OCI-LY1 (cell line): ENCODE measurements around the gene DRC3.

ENCODE experiments used
- H2AFZ ChIP-seq: fragments of 200-600 bp; sonication (generic), shearing (Covaris generic); 2 replicates; pipeline ENCODE4 v1.6.0; 2014; ENCODE audit warnings: antibody characterized with exemption, mild to moderate bottlenecking, low read length
- H3F3A ChIP-seq: fragments of 200-600 bp; sonication (generic), shearing (Covaris generic); 2 replicates; pipeline ENCODE4 v1.6.0; 2014; ENCODE audit warnings: mild to moderate bottlenecking, antibody characterized with exemption, low read length, moderate library complexity; ENCODE audit not compliant: insufficient read depth
- H3K27ac ChIP-seq: fragments of 200-600 bp; sonication (generic); 2 replicates; pipeline ENCODE4 v1.5.1; 2014; ENCODE audit warnings: low read length, mixed run types, mild to moderate bottlenecking, low read depth; ENCODE audit not compliant: poor library complexity, severe bottlenecking
- H3K27me3 ChIP-seq: fragments of 200-600 bp; sonication (generic); 2 replicates; pipeline ENCODE4 v1.6.0; 2014; ENCODE audit warnings: antibody characterized with exemption, mild to moderate bottlenecking, low read length, moderate library complexity; ENCODE audit not compliant: insufficient read depth
- H3K36me3 ChIP-seq: fragments of 200-600 bp; sonication (generic); 2 replicates; pipeline ENCODE4 v1.6.1; 2014; ENCODE audit warnings: mild to moderate bottlenecking, antibody characterized with exemption, low read length, moderate library complexity, mixed read lengths; ENCODE audit not compliant: insufficient read depth
- H3K4me1 ChIP-seq: fragments of 200-600 bp; sonication (generic); 2 replicates; pipeline ENCODE4 v1.5.1; 2014; ENCODE audit warnings: mild to moderate bottlenecking, low read length, moderate library complexity; ENCODE audit not compliant: insufficient read depth, severe bottlenecking
- H3K4me2 ChIP-seq: fragments of 200-600 bp; sonication (generic), shearing (Covaris generic); 2 replicates; pipeline ENCODE4 v1.6.1; 2014; ENCODE audit warnings: low read length
- H3K4me3 ChIP-seq: fragments of 200-600 bp; sonication (generic); 2 replicates; pipeline ENCODE4 v1.5.1; 2014; ENCODE audit warnings: low read length, low read depth, mild to moderate bottlenecking, mixed read lengths; ENCODE audit not compliant: poor library complexity, severe bottlenecking
- H3K79me2 ChIP-seq: fragments of 200-600 bp; shearing (Covaris generic); 2 replicates; pipeline ENCODE4 v1.6.1; 2016; ENCODE audit warnings: mixed run types, low read length, mixed read lengths; ENCODE audit not compliant: insufficient read depth
- H3K9ac ChIP-seq: fragments of 200-600 bp; sonication (generic), shearing (Covaris generic); 2 replicates; pipeline ENCODE4 v1.6.1; 2014; ENCODE audit warnings: mild to moderate bottlenecking, low read length, mixed read lengths
- H3K9me2 ChIP-seq: fragments of 200-600 bp; sonication (generic), shearing (Covaris generic); 2 replicates; pipeline ENCODE4 v1.6.1; 2014; ENCODE audit warnings: low read depth, mild to moderate bottlenecking, low read length, mixed read lengths
- H3K9me3 ChIP-seq: fragments of 200-600 bp; shearing (Covaris generic); 2 replicates; pipeline ENCODE4 v1.6.1; 2014; ENCODE audit warnings: low read length, mixed read lengths
- H4K20me1 ChIP-seq: fragments of 200-600 bp; sonication (generic), shearing (Covaris generic); 2 replicates; pipeline ENCODE4 v1.6.0; 2016; ENCODE audit warnings: mild to moderate bottlenecking, low read length; ENCODE audit not compliant: insufficient read depth
- EZH2 ChIP-seq: fragments of 200-600 bp; sonication (generic), shearing (Covaris generic); IDR thresholded peaks from 2 replicates; pipeline ENCODE4 v1.8.0; 2017; ENCODE audit warnings: borderline replicate concordance, mixed run types, mild to moderate bottlenecking, antibody characterized with exemption, low read length, moderate library complexity, mixed read lengths
- TF ChIP-seq, protein P1 (sequence below): fragments of 200-600 bp; sonication (generic), shearing (Covaris generic); IDR thresholded peaks from 2 replicates; pipeline ENCODE4 v1.5.1; 2017; ENCODE audit warnings: mild to moderate bottlenecking, antibody characterized with exemption, low read length, moderate library complexity, mixed read lengths

The DRC3 gene

DNA sequence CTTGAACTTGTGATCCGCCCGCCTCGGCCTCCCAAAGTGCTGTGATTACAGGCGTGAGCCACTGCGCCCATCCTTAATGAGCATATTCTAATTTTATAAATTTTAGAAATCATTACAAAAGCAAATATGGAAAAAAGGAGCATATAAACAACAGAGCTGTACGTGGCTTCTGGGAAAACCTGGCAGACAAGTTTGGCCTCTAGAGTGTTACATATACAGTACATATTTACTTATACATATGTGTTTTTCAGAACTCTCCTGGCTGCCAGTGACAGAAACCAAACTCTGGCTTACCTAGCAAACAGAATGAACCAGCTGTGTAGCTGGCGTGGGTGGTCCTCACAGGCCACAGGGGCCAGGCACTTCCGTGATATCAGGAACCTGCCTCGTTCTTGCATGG lies 10.1 kb downstream of the DRC3 start:
- Histone ChIP-seq H3K4me3 (no peak overlapping the region), H3F3A (no peaks in the 10 kb centered on the region), H2AFZ (no peak overlapping the region), H3K9me2 (no peaks in the 10 kb centered on the region), H3K9me3 (no peaks in the 10 kb centered on the region), H3K4me1 (no peaks in the 10 kb centered on the region), H3K36me3 (no peaks in the 10 kb centered on the region), H3K27me3 (no peaks in the 10 kb centered on the region; the same call in 1 of the 2 replicates), H3K79me2 (no peaks in the 10 kb centered on the region), H4K20me1 (no peaks in the 10 kb centered on the region), H3K9ac (no peak overlapping the region), H3K4me2 (no peak overlapping the region), H3K27ac (no peak overlapping the region)
- TF ChIP-seq, protein P1, sequence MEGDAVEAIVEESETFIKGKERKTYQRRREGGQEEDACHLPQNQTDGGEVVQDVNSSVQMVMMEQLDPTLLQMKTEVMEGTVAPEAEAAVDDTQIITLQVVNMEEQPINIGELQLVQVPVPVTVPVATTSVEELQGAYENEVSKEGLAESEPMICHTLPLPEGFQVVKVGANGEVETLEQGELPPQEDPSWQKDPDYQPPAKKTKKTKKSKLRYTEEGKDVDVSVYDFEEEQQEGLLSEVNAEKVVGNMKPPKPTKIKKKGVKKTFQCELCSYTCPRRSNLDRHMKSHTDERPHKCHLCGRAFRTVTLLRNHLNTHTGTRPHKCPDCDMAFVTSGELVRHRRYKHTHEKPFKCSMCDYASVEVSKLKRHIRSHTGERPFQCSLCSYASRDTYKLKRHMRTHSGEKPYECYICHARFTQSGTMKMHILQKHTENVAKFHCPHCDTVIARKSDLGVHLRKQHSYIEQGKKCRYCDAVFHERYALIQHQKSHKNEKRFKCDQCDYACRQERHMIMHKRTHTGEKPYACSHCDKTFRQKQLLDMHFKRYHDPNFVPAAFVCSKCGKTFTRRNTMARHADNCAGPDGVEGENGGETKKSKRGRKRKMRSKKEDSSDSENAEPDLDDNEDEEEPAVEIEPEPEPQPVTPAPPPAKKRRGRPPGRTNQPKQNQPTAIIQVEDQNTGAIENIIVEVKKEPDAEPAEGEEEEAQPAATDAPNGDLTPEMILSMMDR, result no peak
- no peak for TF ChIP-seq EZH2

DNA sequence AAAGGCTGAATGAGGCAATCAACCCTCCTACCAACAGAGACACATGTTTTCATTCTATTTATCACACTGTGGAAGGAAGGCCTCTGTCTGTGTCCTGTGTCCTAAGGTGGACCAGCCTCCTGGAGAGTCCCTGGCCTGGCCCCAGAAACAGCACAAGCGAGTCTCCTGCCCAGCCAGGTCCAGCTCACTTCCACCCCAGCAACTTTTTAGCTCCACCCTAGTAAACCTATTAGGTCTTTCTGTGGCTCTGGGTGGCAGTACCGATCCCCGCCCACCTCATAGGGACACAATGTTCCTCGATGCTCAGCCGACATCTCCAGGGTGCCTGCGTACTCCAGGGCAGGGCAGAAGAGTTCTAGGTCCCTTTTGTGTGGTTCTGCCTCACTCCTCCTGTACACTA lies 10.7 kb downstream of the DRC3 start:
- no peaks in the 10 kb centered on the region for H3K36me3 ChIP-seq
- H3F3A ChIP-seq, result no peaks in the 10 kb centered on the region
- no peaks in the 10 kb centered on the region for H3K9me3 ChIP-seq
- no peaks in the 10 kb centered on the region for H3K4me1 ChIP-seq
- H4K20me1 ChIP-seq, result no peaks in the 10 kb centered on the region
- no peaks in the 10 kb centered on the region for H3K79me2 ChIP-seq
- H3K27me3 ChIP-seq, result no peaks in the 10 kb centered on the region; the same call in 1 of the 2 replicates
- no peaks in the 10 kb centered on the region for H3K9me2 ChIP-seq
- H3K9ac ChIP-seq, result no peak overlapping the region
- TF ChIP-seq EZH2, result no peak
- H3K4me2 ChIP-seq, result no peak overlapping the region
- H3K4me3 ChIP-seq, result no peak overlapping the region
- no peak overlapping the region for H2AFZ ChIP-seq
- H3K27ac ChIP-seq, result no peak overlapping the region

DNA sequence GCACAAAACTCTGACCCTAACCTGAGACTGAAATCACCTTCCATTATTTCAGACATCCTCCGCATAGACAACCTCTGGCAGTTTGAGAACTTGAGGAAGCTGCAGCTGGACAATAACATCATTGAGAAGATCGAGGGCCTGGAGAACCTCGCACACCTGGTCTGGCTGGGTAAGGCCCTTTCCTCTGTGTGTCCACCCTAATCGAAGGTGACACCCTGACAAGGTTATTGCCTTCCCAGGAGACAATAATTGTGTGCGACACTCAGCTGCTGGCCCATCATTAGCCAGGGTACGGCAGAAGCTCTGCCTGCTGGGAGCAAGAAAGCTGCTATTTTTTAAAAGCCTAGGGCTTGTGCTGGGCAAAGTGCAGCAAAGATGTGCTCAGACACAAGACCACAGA lies 11.1 kb downstream of the DRC3 start:
- no peak for TF ChIP-seq EZH2
- TF ChIP-seq, protein P1, result no peak
- Histone ChIP-seq H3K4me3 (no peak overlapping the region), H3K9me3 (no peaks in the 10 kb centered on the region), H3K27ac (no peak overlapping the region), H3K36me3 (no peaks in the 10 kb centered on the region), H4K20me1 (no peaks in the 10 kb centered on the region), H3K27me3 (no peaks in the 10 kb centered on the region; the same call in 1 of the 2 replicates), H3K9me2 (no peaks in the 10 kb centered on the region), H3K4me1 (no peaks in the 10 kb centered on the region), H3K4me2 (no peak overlapping the region), H3K9ac (no peak overlapping the region), H3K79me2 (no peaks in the 10 kb centered on the region), H3F3A (no peaks in the 10 kb centered on the region), H2AFZ (no peak overlapping the region)

DNA sequence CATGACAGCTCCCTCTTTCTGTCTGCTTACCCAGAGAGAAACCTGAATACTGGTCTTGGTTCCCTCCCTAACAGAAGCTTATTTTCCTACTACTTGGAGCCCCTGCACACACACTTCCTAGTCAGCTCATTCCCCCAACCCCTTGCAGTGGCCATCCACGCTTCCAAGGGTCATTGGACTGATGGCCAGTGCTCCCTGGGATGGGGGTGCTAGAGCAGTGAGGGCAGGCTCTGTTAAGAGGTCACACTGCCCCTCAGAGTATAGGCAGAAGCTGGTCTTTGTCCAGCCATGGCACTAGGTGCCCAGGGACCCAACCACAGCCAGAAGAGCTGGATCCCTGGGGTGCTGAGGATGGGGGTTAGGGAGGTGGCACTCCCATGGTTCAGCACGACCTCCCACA lies 12.5 kb downstream of the DRC3 start:
- H3K9ac ChIP-seq, result no peak overlapping the region
- H2AFZ ChIP-seq, result no peak overlapping the region
- H3K9me3 ChIP-seq, result no peaks in the 10 kb centered on the region
- H3K4me1 ChIP-seq, result no peaks in the 10 kb centered on the region
- no peak overlapping the region for H3K27ac ChIP-seq
- H3K36me3 ChIP-seq, result no peaks in the 10 kb centered on the region
- H3K9me2 ChIP-seq, result no peaks in the 10 kb centered on the region
- H3K27me3 ChIP-seq, result peaks cover 5% of the 10 kb centered on the region; the same call in 1 of the 2 replicates
- H3F3A ChIP-seq, result no peaks in the 10 kb centered on the region
- no peak overlapping the region for H3K4me3 ChIP-seq
- no peaks in the 10 kb centered on the region for H3K79me2 ChIP-seq
- H4K20me1 ChIP-seq, result no peaks in the 10 kb centered on the region
- no peak overlapping the region for H3K4me2 ChIP-seq
- TF ChIP-seq EZH2, result no peak
- TF ChIP-seq, protein P1, result no peak
